SU-DHL-6 (cell line): ENCODE data around the gene CHRNA7.

Source experiments
- EZH2phosphoT487 ChIP-seq: fragments of 200-600 bp; sonication (generic), shearing (Covaris generic); conservative IDR thresholded peaks from 2 replicates; pipeline ENCODE4 v1.6.1; 2018; ENCODE audit warnings: mild to moderate bottlenecking, antibody characterized with exemption, low read length, moderate library complexity, mixed read lengths
- TF ChIP-seq, protein P1 (sequence below): fragments of 200-600 bp; sonication (generic); IDR thresholded peaks from one replicate; pipeline ENCODE4 v1.5.1; 2017; ENCODE audit warnings: antibody characterized with exemption, mild to moderate bottlenecking, low read length, moderate library complexity; ENCODE audit not compliant: insufficient read depth, poor library complexity, severe bottlenecking

DNA sequence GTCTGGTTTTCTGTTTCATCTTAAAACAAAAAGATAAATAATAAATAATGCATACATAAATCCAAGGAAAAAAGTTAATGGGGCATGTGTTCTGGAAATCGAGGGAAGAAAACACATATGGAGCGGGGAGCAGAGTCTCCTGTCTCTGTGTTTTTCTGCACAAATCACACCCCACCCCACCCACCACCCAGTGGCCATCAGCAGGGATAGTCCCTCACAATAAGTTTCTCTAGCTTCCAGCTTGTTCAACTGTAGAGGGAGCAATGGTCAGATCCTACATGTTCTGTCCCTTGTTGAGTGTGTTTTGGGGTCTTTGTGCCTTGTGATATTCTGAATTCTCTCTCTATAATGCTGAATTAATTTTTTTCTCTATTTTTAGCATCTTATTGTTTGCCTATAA is 26.8 kb upstream of the CHRNA7 start:
- TF ChIP-seq, protein P1, sequence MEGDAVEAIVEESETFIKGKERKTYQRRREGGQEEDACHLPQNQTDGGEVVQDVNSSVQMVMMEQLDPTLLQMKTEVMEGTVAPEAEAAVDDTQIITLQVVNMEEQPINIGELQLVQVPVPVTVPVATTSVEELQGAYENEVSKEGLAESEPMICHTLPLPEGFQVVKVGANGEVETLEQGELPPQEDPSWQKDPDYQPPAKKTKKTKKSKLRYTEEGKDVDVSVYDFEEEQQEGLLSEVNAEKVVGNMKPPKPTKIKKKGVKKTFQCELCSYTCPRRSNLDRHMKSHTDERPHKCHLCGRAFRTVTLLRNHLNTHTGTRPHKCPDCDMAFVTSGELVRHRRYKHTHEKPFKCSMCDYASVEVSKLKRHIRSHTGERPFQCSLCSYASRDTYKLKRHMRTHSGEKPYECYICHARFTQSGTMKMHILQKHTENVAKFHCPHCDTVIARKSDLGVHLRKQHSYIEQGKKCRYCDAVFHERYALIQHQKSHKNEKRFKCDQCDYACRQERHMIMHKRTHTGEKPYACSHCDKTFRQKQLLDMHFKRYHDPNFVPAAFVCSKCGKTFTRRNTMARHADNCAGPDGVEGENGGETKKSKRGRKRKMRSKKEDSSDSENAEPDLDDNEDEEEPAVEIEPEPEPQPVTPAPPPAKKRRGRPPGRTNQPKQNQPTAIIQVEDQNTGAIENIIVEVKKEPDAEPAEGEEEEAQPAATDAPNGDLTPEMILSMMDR: no peak
- no peak for TF ChIP-seq EZH2phosphoT487
